ENCODE results near the gene GMDS. TPM values are rescaled to one million over a fixed set of nuclear protein-coding genes. Genes with fewer than 3 reads are reported as not detected.

Gene GMDS
- total and polyA plus RNA-seq, 2 of the 4 experiments (the other 2 are of a cell fraction) = 7.3 to 21.9 TPM

DNA sequence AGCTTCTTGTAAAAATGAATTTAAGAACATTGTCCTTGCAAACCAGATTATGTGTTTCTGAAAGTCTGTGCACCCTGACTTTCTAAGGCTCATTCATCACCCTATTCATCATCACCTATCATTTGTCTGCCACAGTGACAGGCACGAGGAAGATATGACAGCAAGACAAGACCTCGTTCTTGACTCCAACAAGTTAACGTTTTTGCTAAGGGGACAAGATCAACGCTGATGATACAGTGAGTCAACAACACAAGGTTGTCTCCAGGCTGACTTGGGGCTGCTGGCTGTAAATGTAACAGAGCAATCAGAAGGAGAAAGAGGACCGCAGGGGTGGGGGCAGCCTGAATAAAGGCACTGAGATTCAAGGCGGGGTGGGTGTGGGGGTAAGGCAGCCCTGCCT lies 541.5 kb downstream of the GMDS start:
- H3K18ac ChIP-seq (ENCODE audit: low read depth, low read length) = peak overlapping the region; percentile 7; the same call in 1 of the 2 replicates
- no peak overlapping the region for H3K4me2 ChIP-seq (ENCODE audit: low read depth, low read length)
- POLR2A ChIA-PET (ENCODE audit: unreplicated experiment) = interaction anchor here (0.7 kb wide), 1 partner anchor 22 kb away, joined by 5 read pairs; no protein-coding TSS in a partner anchor
- in situ Hi-C loops (cut with MboI; ENCODE audit: low sequenced_read_pairs) = no loop called here
- H4K5ac ChIP-seq (ENCODE audit: low read depth, low read length) = no peak overlapping the region
- no peaks in the 10 kb centered on the region for H3K36me3 ChIP-seq (ENCODE audit: control insufficient read depth, insufficient read depth, low read length)
- peak overlapping the region; percentile 61 for H2AK5ac ChIP-seq (ENCODE audit: low read depth, low read length)
- H2BK5ac ChIP-seq (ENCODE audit: low read depth, low read length, poor library complexity, severe bottlenecking) = no peak overlapping the region
- H3K23ac ChIP-seq (ENCODE audit: low read depth, low read length) = no peak overlapping the region
- dilution Hi-C loops (cut with HindIII; ENCODE audit: low sequenced_read_pairs, unreplicated experiment) = no loop called here
- H2AFZ ChIP-seq (replicated peaks; ENCODE audit: low read length, poor library complexity) = no peak overlapping the region
- TF ChIP-seq, protein P1, sequence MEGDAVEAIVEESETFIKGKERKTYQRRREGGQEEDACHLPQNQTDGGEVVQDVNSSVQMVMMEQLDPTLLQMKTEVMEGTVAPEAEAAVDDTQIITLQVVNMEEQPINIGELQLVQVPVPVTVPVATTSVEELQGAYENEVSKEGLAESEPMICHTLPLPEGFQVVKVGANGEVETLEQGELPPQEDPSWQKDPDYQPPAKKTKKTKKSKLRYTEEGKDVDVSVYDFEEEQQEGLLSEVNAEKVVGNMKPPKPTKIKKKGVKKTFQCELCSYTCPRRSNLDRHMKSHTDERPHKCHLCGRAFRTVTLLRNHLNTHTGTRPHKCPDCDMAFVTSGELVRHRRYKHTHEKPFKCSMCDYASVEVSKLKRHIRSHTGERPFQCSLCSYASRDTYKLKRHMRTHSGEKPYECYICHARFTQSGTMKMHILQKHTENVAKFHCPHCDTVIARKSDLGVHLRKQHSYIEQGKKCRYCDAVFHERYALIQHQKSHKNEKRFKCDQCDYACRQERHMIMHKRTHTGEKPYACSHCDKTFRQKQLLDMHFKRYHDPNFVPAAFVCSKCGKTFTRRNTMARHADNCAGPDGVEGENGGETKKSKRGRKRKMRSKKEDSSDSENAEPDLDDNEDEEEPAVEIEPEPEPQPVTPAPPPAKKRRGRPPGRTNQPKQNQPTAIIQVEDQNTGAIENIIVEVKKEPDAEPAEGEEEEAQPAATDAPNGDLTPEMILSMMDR (conservative IDR thresholded peaks at IDR 0.05; ENCODE audit: low read depth, low read length) = no peak
- no peak for TF ChIP-seq CHD1 (IDR thresholded peaks at IDR 0.05; ENCODE audit: low read depth, low read length)
- no peak for TF ChIP-seq RAD21 (IDR thresholded peaks at IDR 0.05; ENCODE audit: low read length)
- TF ChIP-seq MXI1 (IDR thresholded peaks at IDR 0.05; ENCODE audit: borderline replicate concordance, low read depth, low read length) = no peak
- no peak for TF ChIP-seq SMC3 (IDR thresholded peaks at IDR 0.05; ENCODE audit: low read depth, low read length)
- TF ChIP-seq, protein P2, sequence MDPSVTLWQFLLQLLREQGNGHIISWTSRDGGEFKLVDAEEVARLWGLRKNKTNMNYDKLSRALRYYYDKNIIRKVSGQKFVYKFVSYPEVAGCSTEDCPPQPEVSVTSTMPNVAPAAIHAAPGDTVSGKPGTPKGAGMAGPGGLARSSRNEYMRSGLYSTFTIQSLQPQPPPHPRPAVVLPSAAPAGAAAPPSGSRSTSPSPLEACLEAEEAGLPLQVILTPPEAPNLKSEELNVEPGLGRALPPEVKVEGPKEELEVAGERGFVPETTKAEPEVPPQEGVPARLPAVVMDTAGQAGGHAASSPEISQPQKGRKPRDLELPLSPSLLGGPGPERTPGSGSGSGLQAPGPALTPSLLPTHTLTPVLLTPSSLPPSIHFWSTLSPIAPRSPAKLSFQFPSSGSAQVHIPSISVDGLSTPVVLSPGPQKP (IDR thresholded peaks at IDR 0.05; ENCODE audit: borderline replicate concordance, low read depth, low read length) = no peak
- TF ChIP-seq, protein P3, sequence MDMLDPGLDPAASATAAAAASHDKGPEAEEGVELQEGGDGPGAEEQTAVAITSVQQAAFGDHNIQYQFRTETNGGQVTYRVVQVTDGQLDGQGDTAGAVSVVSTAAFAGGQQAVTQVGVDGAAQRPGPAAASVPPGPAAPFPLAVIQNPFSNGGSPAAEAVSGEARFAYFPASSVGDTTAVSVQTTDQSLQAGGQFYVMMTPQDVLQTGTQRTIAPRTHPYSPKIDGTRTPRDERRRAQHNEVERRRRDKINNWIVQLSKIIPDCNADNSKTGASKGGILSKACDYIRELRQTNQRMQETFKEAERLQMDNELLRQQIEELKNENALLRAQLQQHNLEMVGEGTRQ (IDR thresholded peaks at IDR 0.05; ENCODE audit: low read depth, low read length) = no peak
- no peak for TF ChIP-seq FOS (IDR thresholded peaks at IDR 0.05; ENCODE audit: low read depth, low read length)
- no peak for TF ChIP-seq RCOR1 (IDR thresholded peaks at IDR 0.05; ENCODE audit: insufficient replicate concordance, low read length)
- TF ChIP-seq CEBPB (IDR thresholded peaks at IDR 0.05; ENCODE audit: low read depth, low read length) = no peak
- no peak for TF ChIP-seq MAZ (IDR thresholded peaks at IDR 0.05; ENCODE audit: borderline replicate concordance, low read depth, low read length)
- TF ChIP-seq POLR2A (IDR thresholded peaks at IDR 0.05; ENCODE audit: low read depth, low read length) = no peak
- TF ChIP-seq RFX5 (IDR thresholded peaks at IDR 0.05; ENCODE audit: low read depth, low read length) = no peak
- no peak for TF ChIP-seq NFE2L2 (IDR thresholded peaks at IDR 0.05; ENCODE audit: low read depth, low read length)
- TF ChIP-seq MAFK (IDR thresholded peaks at IDR 0.05; ENCODE audit: low read depth, low read length) = no peak
- no peak for TF ChIP-seq BHLHE40 (IDR thresholded peaks at IDR 0.05; ENCODE audit: low read depth, low read length)
- H3K9me3 ChIP-seq (ENCODE audit: control insufficient read depth, insufficient read depth, low read length) = no peaks in the 10 kb centered on the region
- peak overlapping the region; percentile 77 for H4K91ac ChIP-seq (ENCODE audit: insufficient read depth, low read depth, low read length)
- H3K27ac ChIP-seq (ENCODE audit: insufficient read depth, low read length) = no peak overlapping the region
- no peak overlapping the region for H3K56ac ChIP-seq (ENCODE audit: extremely low read depth, insufficient read depth, low read length)
- H2BK20ac ChIP-seq (ENCODE audit: low read depth, low read length) = peak overlapping the region; percentile 65; the same call in 1 of the 2 replicates
- no peaks in the 10 kb centered on the region for H3K27me3 ChIP-seq (ENCODE audit: control insufficient read depth, insufficient read depth, low read length)
- no peak for ATAC-seq (ENCODE audit: low read depth)
- WGBS, 2 experiments (ENCODE audit: extremely low coverage in 2 of 2, insufficient read length in 1 of 2) = 70% methylated on average over 2 of the region's 6 CpGs; no CpG with 5 or more reads in 1 of the 2 experiments
- H3K14ac ChIP-seq (replicated peaks; ENCODE audit: low read depth, low read length) = peak overlapping the region; percentile 82
- H3K4me3 ChIP-seq (ENCODE audit: insufficient read depth, low read depth, low read length) = no peak overlapping the region
- no peak for DNase-seq
- H2BK120ac ChIP-seq (ENCODE audit: low read depth, low read length) = peak overlapping the region; percentile 68; the same call in 1 of the 2 replicates
- BruUV-seq (replicated peaks) = no TSS peak
- intact Hi-C loops (cut with micrococcal nuclease) = loop anchor here (2.0 kb wide), 1 partner anchor 91 kb away; no protein-coding TSS in a partner anchor
- H4K8ac ChIP-seq (ENCODE audit: low read depth in 2 of 2, low read length in 2 of 2) = peak overlapping the region; percentile 20 to 26; a peak in 1 of 4 replicates
- peak overlapping the region; percentile 37; the same call in 1 of the 3 replicates for H2BK15ac ChIP-seq (ENCODE audit: low read depth, low read length)
- no peaks in the 10 kb centered on the region for H4K20me1 ChIP-seq (ENCODE audit: insufficient read depth, low read length)
- H3K4me1 ChIP-seq (ENCODE audit: control insufficient read depth, insufficient read depth, low read length) = peaks cover 21% of the 10 kb centered on the region
- H3K4ac ChIP-seq (ENCODE audit: low read depth, low read length) = peak overlapping the region; percentile 33
- no peak overlapping the region for H3K9ac ChIP-seq (ENCODE audit: low read depth, low read length)
- H3K79me1 ChIP-seq (ENCODE audit: low read depth in 1 of 2, low read length in 2 of 2) = 0 out of 4 replicates have a peak, but pooled peaks cover 0 to 6% of the 10 kb centered on the region in 2 experiments
- CTCF ChIA-PET = interaction anchor here (0.6 kb wide), 1 partner anchor 17 kb away, joined by 3 read pairs; no protein-coding TSS in a partner anchor
- peaks cover 20% of the 10 kb centered on the region for H3K9me1 ChIP-seq (ENCODE audit: insufficient read depth, low read length)
- no peak overlapping the region for H2AK9ac ChIP-seq (replicated peaks; ENCODE audit: low read depth, low read length, poor library complexity)
